Measurements from ENCODE around the gene UGGT1. TPM values are rescaled to one million over a fixed set of nuclear protein-coding genes. Genes with fewer than 3 reads are reported as not detected.

The UGGT1 gene
- total and polyA plus RNA-seq, 4 donors, result 6.7 to 74.7 (median 32.4) TPM

DNA sequence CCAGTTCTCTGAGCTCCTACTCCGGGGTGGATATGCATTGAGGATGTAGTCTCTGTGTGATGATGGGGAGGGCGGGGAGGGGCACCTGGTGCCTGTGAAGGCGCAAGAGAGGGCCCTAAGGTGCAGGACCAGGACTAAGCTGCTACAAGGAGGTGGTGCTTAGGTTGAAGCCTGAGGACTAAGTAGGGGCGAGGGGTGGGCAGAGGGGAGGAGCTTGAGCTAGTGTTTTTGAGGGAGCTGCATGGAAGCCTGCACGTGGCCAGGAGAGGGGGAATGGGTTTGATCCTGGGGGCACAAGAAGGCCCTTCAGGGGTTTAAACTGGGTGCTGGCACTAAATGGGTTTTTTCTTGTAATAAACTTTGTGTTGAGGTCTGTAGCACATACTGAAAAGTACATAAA is 105.0 kb downstream of the UGGT1 start:
- H3K9me3 ChIP-seq (ENCODE audit: control insufficient read depth in 4 of 4, low read length in 3 of 4), result no peaks in the 10 kb centered on the region
- DNase-seq (ENCODE audit: low spot score), result no peak
- WGBS, result 76% methylated on average over 5 of the region's 5 CpGs
- no peak overlapping the region for H3K9ac ChIP-seq (ENCODE audit: low read depth in 1 of 2, low read length in 2 of 2)
- no peak for TF ChIP-seq SP1 (IDR thresholded peaks at IDR 0.05)
- no peak for TF ChIP-seq HNF4A (conservative IDR thresholded peaks at IDR 0.05)
- TF ChIP-seq EGR1 (IDR thresholded peaks at IDR 0.05; ENCODE audit: low read depth in 2 of 2), result no peak
- TF ChIP-seq, protein P1, sequence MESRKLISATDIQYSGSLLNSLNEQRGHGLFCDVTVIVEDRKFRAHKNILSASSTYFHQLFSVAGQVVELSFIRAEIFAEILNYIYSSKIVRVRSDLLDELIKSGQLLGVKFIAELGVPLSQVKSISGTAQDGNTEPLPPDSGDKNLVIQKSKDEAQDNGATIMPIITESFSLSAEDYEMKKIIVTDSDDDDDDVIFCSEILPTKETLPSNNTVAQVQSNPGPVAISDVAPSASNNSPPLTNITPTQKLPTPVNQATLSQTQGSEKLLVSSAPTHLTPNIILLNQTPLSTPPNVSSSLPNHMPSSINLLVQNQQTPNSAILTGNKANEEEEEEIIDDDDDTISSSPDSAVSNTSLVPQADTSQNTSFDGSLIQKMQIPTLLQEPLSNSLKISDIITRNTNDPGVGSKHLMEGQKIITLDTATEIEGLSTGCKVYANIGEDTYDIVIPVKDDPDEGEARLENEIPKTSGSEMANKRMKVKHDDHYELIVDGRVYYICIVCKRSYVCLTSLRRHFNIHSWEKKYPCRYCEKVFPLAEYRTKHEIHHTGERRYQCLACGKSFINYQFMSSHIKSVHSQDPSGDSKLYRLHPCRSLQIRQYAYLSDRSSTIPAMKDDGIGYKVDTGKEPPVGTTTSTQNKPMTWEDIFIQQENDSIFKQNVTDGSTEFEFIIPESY (IDR thresholded peaks at IDR 0.05), result no peak
- TF ChIP-seq RAD21 (IDR thresholded peaks at IDR 0.05), result no peak
- no peak for TF ChIP-seq YY1 (IDR thresholded peaks at IDR 0.05)
- TF ChIP-seq, protein P2, sequence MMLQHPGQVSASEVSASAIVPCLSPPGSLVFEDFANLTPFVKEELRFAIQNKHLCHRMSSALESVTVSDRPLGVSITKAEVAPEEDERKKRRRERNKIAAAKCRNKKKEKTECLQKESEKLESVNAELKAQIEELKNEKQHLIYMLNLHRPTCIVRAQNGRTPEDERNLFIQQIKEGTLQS (IDR thresholded peaks at IDR 0.05), result no peak
- no peak for TF ChIP-seq NR2F2 (IDR thresholded peaks at IDR 0.05)
- no peak for TF ChIP-seq HNF4G (IDR thresholded peaks at IDR 0.05)
- TF ChIP-seq JUND (IDR thresholded peaks at IDR 0.05), result no peak
- no peak for TF ChIP-seq FOXA1 (IDR thresholded peaks at IDR 0.05)
- TF ChIP-seq, protein P3, sequence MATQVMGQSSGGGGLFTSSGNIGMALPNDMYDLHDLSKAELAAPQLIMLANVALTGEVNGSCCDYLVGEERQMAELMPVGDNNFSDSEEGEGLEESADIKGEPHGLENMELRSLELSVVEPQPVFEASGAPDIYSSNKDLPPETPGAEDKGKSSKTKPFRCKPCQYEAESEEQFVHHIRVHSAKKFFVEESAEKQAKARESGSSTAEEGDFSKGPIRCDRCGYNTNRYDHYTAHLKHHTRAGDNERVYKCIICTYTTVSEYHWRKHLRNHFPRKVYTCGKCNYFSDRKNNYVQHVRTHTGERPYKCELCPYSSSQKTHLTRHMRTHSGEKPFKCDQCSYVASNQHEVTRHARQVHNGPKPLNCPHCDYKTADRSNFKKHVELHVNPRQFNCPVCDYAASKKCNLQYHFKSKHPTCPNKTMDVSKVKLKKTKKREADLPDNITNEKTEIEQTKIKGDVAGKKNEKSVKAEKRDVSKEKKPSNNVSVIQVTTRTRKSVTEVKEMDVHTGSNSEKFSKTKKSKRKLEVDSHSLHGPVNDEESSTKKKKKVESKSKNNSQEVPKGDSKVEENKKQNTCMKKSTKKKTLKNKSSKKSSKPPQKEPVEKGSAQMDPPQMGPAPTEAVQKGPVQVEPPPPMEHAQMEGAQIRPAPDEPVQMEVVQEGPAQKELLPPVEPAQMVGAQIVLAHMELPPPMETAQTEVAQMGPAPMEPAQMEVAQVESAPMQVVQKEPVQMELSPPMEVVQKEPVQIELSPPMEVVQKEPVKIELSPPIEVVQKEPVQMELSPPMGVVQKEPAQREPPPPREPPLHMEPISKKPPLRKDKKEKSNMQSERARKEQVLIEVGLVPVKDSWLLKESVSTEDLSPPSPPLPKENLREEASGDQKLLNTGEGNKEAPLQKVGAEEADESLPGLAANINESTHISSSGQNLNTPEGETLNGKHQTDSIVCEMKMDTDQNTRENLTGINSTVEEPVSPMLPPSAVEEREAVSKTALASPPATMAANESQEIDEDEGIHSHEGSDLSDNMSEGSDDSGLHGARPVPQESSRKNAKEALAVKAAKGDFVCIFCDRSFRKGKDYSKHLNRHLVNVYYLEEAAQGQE (IDR thresholded peaks at IDR 0.05), result no peak
- TF ChIP-seq, protein P4, sequence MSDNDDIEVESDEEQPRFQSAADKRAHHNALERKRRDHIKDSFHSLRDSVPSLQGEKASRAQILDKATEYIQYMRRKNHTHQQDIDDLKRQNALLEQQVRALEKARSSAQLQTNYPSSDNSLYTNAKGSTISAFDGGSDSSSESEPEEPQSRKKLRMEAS (IDR thresholded peaks at IDR 0.05), result no peak
- H3K27ac ChIP-seq (ENCODE audit: low read depth in 1 of 2, low read length in 2 of 2), result no peak overlapping the region
- no peaks in the 10 kb centered on the region for H3K27me3 ChIP-seq (ENCODE audit: control insufficient read depth in 4 of 4, insufficient read depth in 4 of 4, low read length in 3 of 4)
- H3K4me3 ChIP-seq (ENCODE audit: low read depth in 1 of 3, low read length in 3 of 3), result no peak overlapping the region
- H3K36me3 ChIP-seq (ENCODE audit: control insufficient read depth in 4 of 4, insufficient read depth in 3 of 4, low read depth in 1 of 4, low read length in 3 of 4), result peaks cover 0 to 2% (median under 1%) of the 10 kb centered on the region in 4 donors
- H3K4me1 ChIP-seq (ENCODE audit: control insufficient read depth in 4 of 4, insufficient read depth in 4 of 4, low read length in 3 of 4), result peaks cover 0 to 9% (median 4%) of the 10 kb centered on the region in 4 donors

DNA sequence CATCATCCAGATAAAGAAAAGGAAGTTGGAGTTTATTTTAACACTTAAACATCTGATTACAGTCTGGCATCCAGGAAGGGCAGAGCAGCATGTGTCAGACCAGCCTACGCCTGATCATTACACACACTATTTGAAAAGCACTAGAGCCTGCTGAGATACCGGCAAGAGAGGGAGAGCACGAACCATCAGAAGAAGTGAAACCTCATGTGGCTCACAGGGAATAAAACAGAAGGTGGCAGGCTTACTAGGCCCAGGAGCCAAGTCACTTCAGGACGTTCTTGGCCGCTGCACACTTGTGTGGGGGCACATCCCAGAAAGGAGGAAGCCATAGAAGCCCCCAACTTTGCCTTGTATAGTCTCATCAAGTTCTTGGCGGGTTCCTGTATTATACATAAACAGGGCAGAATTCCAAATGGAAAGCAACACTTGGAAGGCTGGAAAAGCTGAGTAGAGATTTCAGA is 105.5 kb downstream of the UGGT1 start:
- Histone ChIP-seq H3K4me1 (ENCODE audit: control insufficient read depth in 4 of 4, insufficient read depth in 4 of 4, low read length in 3 of 4) (peaks cover 0 to 9% (median 4%) of the 10 kb centered on the region in 4 donors), H3K4me3 (ENCODE audit: low read depth in 1 of 3, low read length in 3 of 3) (no peak overlapping the region), H3K27me3 (ENCODE audit: control insufficient read depth in 4 of 4, insufficient read depth in 4 of 4, low read length in 3 of 4) (no peaks in the 10 kb centered on the region), H3K9ac (ENCODE audit: low read depth in 1 of 2, low read length in 2 of 2) (no peak overlapping the region), H3K9me3 (ENCODE audit: control insufficient read depth in 4 of 4, low read length in 3 of 4) (no peaks in the 10 kb centered on the region), H3K36me3 (ENCODE audit: control insufficient read depth in 4 of 4, insufficient read depth in 3 of 4, low read depth in 1 of 4, low read length in 3 of 4) (peaks cover 0 to 1% (median 0%) of the 10 kb centered on the region in 4 donors), H3K27ac (ENCODE audit: low read depth in 1 of 2, low read length in 2 of 2) (no peak overlapping the region)
- TF ChIP-seq HNF4G (IDR thresholded peaks at IDR 0.05) (no peak), FOXA2 (IDR thresholded peaks at IDR 0.05) (no peak), SP1 (IDR thresholded peaks at IDR 0.05) (no peak), EGR1 (IDR thresholded peaks at IDR 0.05; ENCODE audit: low read depth in 2 of 2) (no peak), YY1 (IDR thresholded peaks at IDR 0.05) (no peak), NR2F2 (IDR thresholded peaks at IDR 0.05) (no peak)
- TF ChIP-seq, protein P2 (IDR thresholded peaks at IDR 0.05), result no peak
- 73% methylated on average over 6 of the region's 6 CpGs for WGBS
- DNase-seq (ENCODE audit: low spot score), result no peak

Data from liver (tissue), 9 donors.